Fibroblast of lung (primary cell): Measurements from ENCODE around the gene REX1BD. TPM values are rescaled to one million over a fixed set of nuclear protein-coding genes. Genes with fewer than 3 reads are reported as not detected.
A peak's percentile ranks its signal among the peaks of the same experiment; 100 is the strongest.

ENCODE experiments used
- DNase-seq, 2 donors: peaks; one replicate each; pipeline versions ENCODE4 v3.0.0 to v3.0.0-alpha.2; 2010; ENCODE audit warnings: low read depth in 2 of 2
- H2AFZ ChIP-seq: 2 replicates; pipeline ENCODE4 v1.5.1; 2012; ENCODE audit warnings: low read length, control low read depth, inconsistent platforms
- H3K27ac ChIP-seq: 2 replicates; pipeline ENCODE4 v1.5.1; 2011; ENCODE audit warnings: low read length, control low read depth; ENCODE audit not compliant: insufficient read depth
- H3K27me3 ChIP-seq: 2 replicates; pipeline ENCODE4 v1.5.1; 2011; ENCODE audit warnings: mild to moderate bottlenecking, low read length; ENCODE audit not compliant: control insufficient read depth, insufficient read depth
- H3K36me3 ChIP-seq: 2 replicates; pipeline ENCODE4 v1.5.1; 2011; ENCODE audit warnings: low read length; ENCODE audit not compliant: control insufficient read depth, insufficient read depth
- H3K4me1 ChIP-seq: 2 replicates; pipeline ENCODE4 v1.5.1; 2011; ENCODE audit warnings: low read length; ENCODE audit not compliant: control insufficient read depth, insufficient read depth; ENCODE audit errors: extremely low read depth
- H3K4me2 ChIP-seq: 2 replicates; pipeline ENCODE4 v1.5.1; 2011; ENCODE audit warnings: low read length, control low read depth; ENCODE audit not compliant: insufficient read depth; ENCODE audit errors: extremely low read depth
- H3K4me3 ChIP-seq, 4 experiments: fragments of 200-600 bp in 1 of 4; sonication (generic) in 1 of 4; replicated peaks in 1 of 4; 2 replicates each; pipeline ENCODE4 v1.5.1; 2011 to 2016; ENCODE audit warnings: low read length in 4 of 4, low read depth in 3 of 4, mild to moderate bottlenecking in 3 of 4, control low read depth in 2 of 4, inconsistent platforms in 1 of 4, mixed read lengths in 1 of 4; ENCODE audit not compliant: insufficient read depth in 1 of 4; ENCODE audit errors: control extremely low read depth in 1 of 4
- H3K79me2 ChIP-seq: 2 replicates; pipeline ENCODE4 v1.5.1; 2012; ENCODE audit warnings: mild to moderate bottlenecking, low read length, inconsistent platforms; ENCODE audit not compliant: control insufficient read depth, insufficient read depth
- H3K9ac ChIP-seq: 2 replicates; pipeline ENCODE4 v1.5.1; 2011; ENCODE audit warnings: mild to moderate bottlenecking, low read length, control low read depth; ENCODE audit not compliant: insufficient read depth
- H3K9me3 ChIP-seq: 2 replicates; pipeline ENCODE4 v1.5.1; 2012; ENCODE audit warnings: low read depth, low read length; ENCODE audit not compliant: control insufficient read depth, insufficient read depth
- H4K20me1 ChIP-seq: 2 replicates; pipeline ENCODE4 v1.5.1; 2011; ENCODE audit warnings: low read length; ENCODE audit not compliant: control insufficient read depth, insufficient read depth; ENCODE audit errors: extremely low read depth
- EZH2 ChIP-seq: IDR thresholded peaks from 2 replicates; pipeline ENCODE4 v1.5.1; 2012; ENCODE audit warnings: low read length, control low read depth, mild to moderate bottlenecking; ENCODE audit errors: missing control alignments
- polyA plus RNA-seq, 2 donors: library from polyadenylated mRNA; depleted of rRNA in 1 of 2; stranded (reverse) in 1 of 2; unstranded in 1 of 2; fragments of >200 nt; gene quantifications; 2 replicates each; pipeline ENCODE4 v1.2.1, GENCODE V29; 2011 to 2012; ENCODE audit warnings: missing spikeins in 1 of 2
- total RNA-seq: library from RNA; depleted of rRNA; stranded (reverse); fragments of >200 nt; gene quantifications from 2 replicates; pipeline ENCODE4 v1.2.1, GENCODE V29; 2014
- TF ChIP-seq, protein P1 (sequence below), 2 donors: IDR thresholded peaks in 1 of 2; conservative IDR thresholded peaks in 1 of 2; 1 replicate in 1 of 2; 2 replicates in 1 of 2; pipeline ENCODE4 v1.5.1; 2011 to 2012; ENCODE audit warnings: low read length in 2 of 2, control low read depth in 1 of 2, inconsistent platforms in 1 of 2, low read depth in 1 of 2, mild to moderate bottlenecking in 1 of 2

The REX1BD gene
- total and polyA plus RNA-seq, 2 donors (not counting 1 experiment from before 2014, with no cell fraction given) = 16.2 to 37.0 TPM

GRCh38 chr19:18589380-18590272 is 1.0 kb downstream of the REX1BD start:
- Histone ChIP-seq H3K4me2 (peak overlapping the region; percentile 89), H3K27ac (peak overlapping the region; percentile 79), H3K79me2 (no peaks in the 10 kb centered on the region), H3K9me3 (no peaks in the 10 kb centered on the region), H3K36me3 (peaks cover 3% of the 10 kb centered on the region), H3K27me3 (no peaks in the 10 kb centered on the region), H2AFZ (peak overlapping the region; percentile 73), H3K9ac (peak overlapping the region; percentile 71), H4K20me1 (no peaks in the 10 kb centered on the region), H3K4me3 (peak overlapping the region; percentile 61 to 78 (median 74)), H3K4me1 (peaks cover 5% of the 10 kb centered on the region)
- no peak for TF ChIP-seq EZH2
- TF ChIP-seq, protein P1, sequence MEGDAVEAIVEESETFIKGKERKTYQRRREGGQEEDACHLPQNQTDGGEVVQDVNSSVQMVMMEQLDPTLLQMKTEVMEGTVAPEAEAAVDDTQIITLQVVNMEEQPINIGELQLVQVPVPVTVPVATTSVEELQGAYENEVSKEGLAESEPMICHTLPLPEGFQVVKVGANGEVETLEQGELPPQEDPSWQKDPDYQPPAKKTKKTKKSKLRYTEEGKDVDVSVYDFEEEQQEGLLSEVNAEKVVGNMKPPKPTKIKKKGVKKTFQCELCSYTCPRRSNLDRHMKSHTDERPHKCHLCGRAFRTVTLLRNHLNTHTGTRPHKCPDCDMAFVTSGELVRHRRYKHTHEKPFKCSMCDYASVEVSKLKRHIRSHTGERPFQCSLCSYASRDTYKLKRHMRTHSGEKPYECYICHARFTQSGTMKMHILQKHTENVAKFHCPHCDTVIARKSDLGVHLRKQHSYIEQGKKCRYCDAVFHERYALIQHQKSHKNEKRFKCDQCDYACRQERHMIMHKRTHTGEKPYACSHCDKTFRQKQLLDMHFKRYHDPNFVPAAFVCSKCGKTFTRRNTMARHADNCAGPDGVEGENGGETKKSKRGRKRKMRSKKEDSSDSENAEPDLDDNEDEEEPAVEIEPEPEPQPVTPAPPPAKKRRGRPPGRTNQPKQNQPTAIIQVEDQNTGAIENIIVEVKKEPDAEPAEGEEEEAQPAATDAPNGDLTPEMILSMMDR (conservative IDR thresholded peaks at IDR 0.05 in 1 of 2, IDR thresholded peaks at IDR 0.05 in 1 of 2; ENCODE audit: low read depth in 1 of 2, low read length in 2 of 2) = no peak
- DNase-seq = peak; percentile 48 to 68

- no peak overlapping the region for H3K9ac ChIP-seq
- no peak overlapping the region for H3K27ac ChIP-seq
- H3K4me2 ChIP-seq = no peak overlapping the region
- H3K79me2 ChIP-seq = no peaks in the 10 kb centered on the region
- H3K4me3 ChIP-seq = no peak overlapping the region
- H3K36me3 ChIP-seq = peaks cover 3% of the 10 kb centered on the region
- no peaks in the 10 kb centered on the region for H3K9me3 ChIP-seq
- H3K4me1 ChIP-seq = peaks cover 5% of the 10 kb centered on the region
- DNase-seq = peak; percentile 47 to 82
- H4K20me1 ChIP-seq = no peaks in the 10 kb centered on the region
- TF ChIP-seq, protein P1 (conservative IDR thresholded peaks at IDR 0.05 in 1 of 2, IDR thresholded peaks at IDR 0.05 in 1 of 2; ENCODE audit: low read depth in 1 of 2, low read length in 2 of 2) = peak in 1 of 2 donors; percentile 36
- TF ChIP-seq EZH2 = no peak
- H3K27me3 ChIP-seq = no peaks in the 10 kb centered on the region
- no peak overlapping the region for H2AFZ ChIP-seq
These were observed 2.0 kb downstream of the REX1BD start for GRCh38 chr19:18590273-18591272.
